Amniotic stem cell (primary cell): ENCODE results near the gene CPN2.

Experiments
- DNase-seq: peaks from one replicate; lab custom pipeline; 2025; lab: John Stamatoyannopoulos, UW

The CPN2 gene

GRCh38 chr3:194380326-194380725 lies 29.2 kb upstream of the CPN2 start:
- DNase-seq: no peak

GRCh38 chr3:194379651-194380050 lies 28.5 kb upstream of the CPN2 start:
- DNase-seq: no peak

- DNase-seq: no peak
These were observed 28.1 kb upstream of the CPN2 start for GRCh38 chr3:194379231-194379630.

- DNase-seq: no peak
These were observed 26.6 kb upstream of the CPN2 start for GRCh38 chr3:194377708-194378107.

- no peak for DNase-seq
These were observed 25.1 kb upstream of the CPN2 start for GRCh38 chr3:194376241-194376560.

GRCh38 chr3:194375473-194376240 lies 24.5 kb upstream of the CPN2 start:
- no peak for DNase-seq

GRCh38 chr3:194374935-194375334 lies 23.8 kb upstream of the CPN2 start:
- no peak for DNase-seq

GRCh38 chr3:194373899-194374298 lies 22.8 kb upstream of the CPN2 start:
- no peak for DNase-seq

- no peak for DNase-seq
These were observed 21.9 kb upstream of the CPN2 start for GRCh38 chr3:194373028-194373427.

GRCh38 chr3:194370753-194371152 lies 19.6 kb upstream of the CPN2 start:
- DNase-seq: no peak

GRCh38 chr3:194369522-194370279 lies 18.6 kb upstream of the CPN2 start, which contains the start of gene LRRC15:
Gene LRRC15, minus strand, starts transcription at chr3:194369743. Its CDS starts 8,700 bp downstream, at chr3:194361043.
- DNase-seq: peak; percentile 51

GRCh38 chr3:194368918-194369317 lies 17.8 kb upstream of the CPN2 start:
- no peak for DNase-seq

- peak; percentile 44 for DNase-seq
These were observed 17.1 kb upstream of the CPN2 start for GRCh38 chr3:194367992-194368841.

- no peak for DNase-seq
These were observed 14.9 kb upstream of the CPN2 start for GRCh38 chr3:194365978-194366490.

GRCh38 chr3:194365526-194365925 lies 14.4 kb upstream of the CPN2 start:
- no peak for DNase-seq

GRCh38 chr3:194364652-194365434 lies 13.7 kb upstream of the CPN2 start:
- no peak for DNase-seq

- no peak for DNase-seq
These were observed 13.2 kb upstream of the CPN2 start for GRCh38 chr3:194364314-194364651.

GRCh38 chr3:194360568-194360967 lies 9.4 kb upstream of the CPN2 start:
- DNase-seq: no peak

- DNase-seq: no peak
These were observed 6.6 kb upstream of the CPN2 start for GRCh38 chr3:194357681-194358080.

- no peak for DNase-seq
These were observed 4.3 kb upstream of the CPN2 start for GRCh38 chr3:194355379-194355778.

- no peak for DNase-seq
These were observed 3.2 kb upstream of the CPN2 start for GRCh38 chr3:194354315-194354714.
